Measurements from ENCODE around the gene LPP. TPM values are rescaled to one million over a fixed set of nuclear protein-coding genes. Genes with fewer than 3 reads are reported as not detected.

LPP gene
- polyA plus RNA-seq, 2 donors: 10.5 to 12.9 TPM

DNA sequence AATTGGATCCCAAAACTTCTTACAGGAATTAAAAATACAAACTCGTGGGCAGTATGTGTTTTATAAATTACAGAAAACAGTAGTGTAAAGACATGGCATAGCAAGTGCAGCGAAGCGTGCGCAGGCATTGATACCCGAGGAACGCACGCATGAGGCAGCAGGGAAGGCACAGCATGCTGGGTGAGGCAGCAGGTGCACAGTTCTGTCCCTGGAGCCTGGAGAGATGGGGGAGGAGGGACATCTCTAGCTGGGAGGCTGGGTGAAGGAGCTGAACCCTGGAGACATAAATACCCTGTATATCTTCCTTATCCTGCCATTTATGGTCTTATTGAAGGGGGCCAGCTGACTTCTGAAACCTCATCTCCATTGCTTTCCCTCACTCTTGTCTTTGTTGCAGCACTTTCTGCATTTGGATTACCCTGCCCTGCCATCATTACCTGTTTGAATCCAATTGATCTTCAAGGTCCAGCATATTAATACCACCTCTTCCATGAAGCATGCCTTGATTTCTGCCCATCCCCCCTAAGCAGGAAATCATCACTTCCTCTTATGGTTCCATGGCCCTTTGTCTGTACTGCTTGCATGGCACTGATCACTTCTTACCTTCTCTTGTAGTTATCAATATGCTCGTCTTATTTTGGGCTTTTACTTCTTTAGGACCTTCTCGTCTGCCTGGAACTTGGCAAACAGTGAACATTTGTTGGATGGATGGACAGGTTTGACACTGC, 20.5 kb downstream of the LPP start:
- Histone ChIP-seq H3K27ac (ENCODE audit: low read depth in 2 of 2, low read length in 1 of 2) (no peak overlapping the region), H3K36me3 (ENCODE audit: control insufficient read depth in 2 of 2, insufficient read depth in 2 of 2, low read length in 1 of 2) (peaks cover 3 to 5% of the 10 kb centered on the region in 2 donors), H3K4me1 (ENCODE audit: control insufficient read depth in 2 of 2, insufficient read depth in 2 of 2, low read length in 1 of 2) (peaks cover 0 to 3% of the 10 kb centered on the region in 2 donors), H3K9me3 (ENCODE audit: control insufficient read depth in 2 of 2, insufficient read depth in 1 of 2, low read depth in 1 of 2, low read length in 1 of 2) (no peaks in the 10 kb centered on the region), H3K4me3 (ENCODE audit: low read depth in 1 of 2, low read length in 2 of 2) (no peak overlapping the region), H3K27me3 (ENCODE audit: control insufficient read depth in 1 of 2, insufficient read depth in 2 of 2, low read length in 2 of 2) (no peaks in the 10 kb centered on the region)
- WGBS, 2 donors: 79 to 88% methylated on average over 9 of the region's 9 CpGs

DNA sequence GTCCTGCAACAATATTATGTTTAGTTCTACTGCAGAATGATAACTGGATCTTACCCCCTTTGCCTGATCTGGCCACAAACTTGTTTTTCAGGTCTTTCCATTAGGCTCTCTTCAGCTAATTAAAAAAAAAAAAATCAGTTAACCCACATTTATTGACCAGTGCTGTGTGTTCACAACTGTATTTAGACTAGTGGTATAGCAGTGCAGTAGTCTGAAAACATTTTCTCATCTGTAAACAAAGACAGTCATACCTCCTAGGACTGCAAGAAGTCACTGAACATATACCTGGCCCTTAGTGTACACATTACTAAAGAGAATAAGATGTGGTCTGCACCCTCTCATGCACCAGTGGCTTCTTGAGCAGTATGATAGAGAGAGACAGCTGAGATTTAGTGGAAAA, 22.5 kb downstream of the LPP start:
- peaks cover 0 to 6% of the 10 kb centered on the region in 2 donors for H3K4me1 ChIP-seq (ENCODE audit: control insufficient read depth in 2 of 2, insufficient read depth in 2 of 2, low read length in 1 of 2)
- H3K27me3 ChIP-seq (ENCODE audit: control insufficient read depth in 1 of 2, insufficient read depth in 2 of 2, low read length in 2 of 2): no peaks in the 10 kb centered on the region
- H3K9me3 ChIP-seq (ENCODE audit: control insufficient read depth in 2 of 2, insufficient read depth in 1 of 2, low read depth in 1 of 2, low read length in 1 of 2): no peaks in the 10 kb centered on the region
- no peak overlapping the region for H3K4me3 ChIP-seq (ENCODE audit: low read depth in 1 of 2, low read length in 2 of 2)
- no peak overlapping the region for H3K27ac ChIP-seq (ENCODE audit: low read depth in 2 of 2, low read length in 1 of 2)
- peaks cover 5 to 8% of the 10 kb centered on the region in 2 donors for H3K36me3 ChIP-seq (ENCODE audit: control insufficient read depth in 2 of 2, insufficient read depth in 2 of 2, low read length in 1 of 2)

DNA sequence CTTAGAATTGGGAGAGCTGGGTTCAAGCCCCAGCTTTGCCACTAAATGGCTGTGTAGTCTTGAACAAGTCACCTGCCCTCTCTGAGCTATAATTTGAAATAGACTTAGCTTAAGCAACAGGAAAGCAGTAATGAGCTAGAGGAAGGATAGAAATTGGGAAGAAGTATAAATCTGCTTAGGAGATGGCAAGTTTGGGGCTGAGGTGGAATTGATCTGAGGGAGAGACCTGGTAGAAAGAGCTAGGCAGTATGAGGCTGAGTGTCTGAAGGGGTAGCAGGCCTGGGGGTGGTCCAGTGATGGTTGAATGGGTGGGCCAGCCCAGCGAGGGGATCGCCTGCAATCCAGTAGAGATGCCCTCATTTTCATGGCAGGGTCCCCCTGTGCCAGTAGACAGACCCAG, 22.9 kb downstream of the LPP start:
- H3K9me3 ChIP-seq (ENCODE audit: control insufficient read depth in 2 of 2, insufficient read depth in 1 of 2, low read depth in 1 of 2, low read length in 1 of 2): no peaks in the 10 kb centered on the region
- 96 to 99% methylated on average over 2 of the region's 2 CpGs for whole genome bisulfite sequencing, 2 donors
- no peak overlapping the region for H3K4me3 ChIP-seq (ENCODE audit: low read depth in 1 of 2, low read length in 2 of 2)
- H3K27ac ChIP-seq (ENCODE audit: low read depth in 2 of 2, low read length in 1 of 2): peak overlapping the region in 1 of 2 donors; percentile 52
- peaks cover 0 to 6% of the 10 kb centered on the region in 2 donors for H3K4me1 ChIP-seq (ENCODE audit: control insufficient read depth in 2 of 2, insufficient read depth in 2 of 2, low read length in 1 of 2)
- H3K27me3 ChIP-seq (ENCODE audit: control insufficient read depth in 1 of 2, insufficient read depth in 2 of 2, low read length in 2 of 2): no peaks in the 10 kb centered on the region
- peaks cover 5 to 8% of the 10 kb centered on the region in 2 donors for H3K36me3 ChIP-seq (ENCODE audit: control insufficient read depth in 2 of 2, insufficient read depth in 2 of 2, low read length in 1 of 2)

DNA sequence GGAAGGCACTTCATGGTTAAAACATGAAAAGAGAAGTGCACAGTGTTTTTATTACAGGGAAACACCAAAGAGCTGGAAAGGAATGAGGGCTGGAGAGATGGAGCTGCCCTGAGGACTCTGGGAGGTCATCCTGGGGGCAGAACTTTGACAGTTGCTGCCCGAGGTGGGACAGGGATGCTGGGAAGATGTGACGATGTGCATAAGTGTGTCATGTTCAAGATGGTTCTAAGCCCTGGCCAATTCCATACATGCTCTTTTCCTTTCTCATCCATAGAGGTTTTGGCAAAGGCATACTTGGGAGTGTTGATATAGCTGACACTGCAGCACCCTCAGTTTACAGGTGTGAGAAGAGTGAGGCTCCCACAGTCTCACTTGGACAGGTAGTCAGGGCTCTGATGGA, 23.8 kb downstream of the LPP start:
- Histone ChIP-seq H3K9me3 (ENCODE audit: control insufficient read depth in 2 of 2, insufficient read depth in 1 of 2, low read depth in 1 of 2, low read length in 1 of 2) (no peaks in the 10 kb centered on the region), H3K4me3 (ENCODE audit: low read depth in 1 of 2, low read length in 2 of 2) (no peak overlapping the region), H3K36me3 (ENCODE audit: control insufficient read depth in 2 of 2, insufficient read depth in 2 of 2, low read length in 1 of 2) (peaks cover 5 to 8% of the 10 kb centered on the region in 2 donors), H3K27ac (ENCODE audit: low read depth in 2 of 2, low read length in 1 of 2) (peak overlapping the region in 1 of 2 donors; percentile 69), H3K27me3 (ENCODE audit: control insufficient read depth in 1 of 2, insufficient read depth in 2 of 2, low read length in 2 of 2) (no peaks in the 10 kb centered on the region), H3K4me1 (ENCODE audit: control insufficient read depth in 2 of 2, insufficient read depth in 2 of 2, low read length in 1 of 2) (peaks cover 0 to 6% of the 10 kb centered on the region in 2 donors)
- WGBS, 2 donors: 75 to 80% methylated on average over 2 of the region's 2 CpGs

DNA sequence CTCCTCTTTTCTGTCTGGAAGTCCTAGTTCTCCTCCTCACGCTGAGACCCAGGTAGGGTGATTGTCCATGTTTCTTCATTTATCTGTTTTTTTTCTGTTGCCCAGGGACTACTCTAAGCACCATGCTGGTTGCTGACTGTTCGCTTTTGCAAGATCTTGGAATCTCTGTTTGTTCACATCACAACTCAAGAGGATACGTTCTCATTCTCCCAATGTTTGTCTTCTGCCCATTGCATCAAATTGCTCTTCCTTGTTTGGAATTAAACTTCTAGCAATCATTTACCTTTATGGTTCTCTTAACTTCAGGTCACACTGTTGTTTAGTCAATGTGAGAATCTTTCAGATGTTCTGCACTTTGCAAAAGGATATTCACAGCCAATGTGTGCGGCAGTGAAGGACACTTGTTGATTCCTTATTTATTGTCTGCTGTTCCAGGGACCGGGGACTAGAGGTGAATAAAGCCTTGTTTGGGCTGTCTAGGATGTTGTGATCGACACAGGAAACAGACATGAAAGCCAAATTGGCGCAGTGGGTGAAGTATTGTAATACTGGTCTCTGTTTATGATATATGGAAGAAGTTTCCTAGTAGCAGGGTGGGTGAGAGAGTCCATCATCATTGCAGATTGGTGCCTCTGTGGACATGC, 24.5 kb downstream of the LPP start:
- Histone ChIP-seq H3K27me3 (ENCODE audit: control insufficient read depth in 1 of 2, insufficient read depth in 2 of 2, low read length in 2 of 2) (no peaks in the 10 kb centered on the region), H3K27ac (ENCODE audit: low read depth in 2 of 2, low read length in 1 of 2) (peak overlapping the region; percentile 69 to 72), H3K4me3 (ENCODE audit: low read depth in 1 of 2, low read length in 2 of 2) (no peak overlapping the region), H3K9me3 (ENCODE audit: control insufficient read depth in 2 of 2, insufficient read depth in 1 of 2, low read depth in 1 of 2, low read length in 1 of 2) (no peaks in the 10 kb centered on the region), H3K4me1 (ENCODE audit: control insufficient read depth in 2 of 2, insufficient read depth in 2 of 2, low read length in 1 of 2) (peaks cover 0 to 6% of the 10 kb centered on the region in 2 donors), H3K36me3 (ENCODE audit: control insufficient read depth in 2 of 2, insufficient read depth in 2 of 2, low read length in 1 of 2) (peaks cover 5 to 8% of the 10 kb centered on the region in 2 donors)
- 73 to 78% methylated on average over 7 of the region's 7 CpGs for WGBS, 2 donors

DNA sequence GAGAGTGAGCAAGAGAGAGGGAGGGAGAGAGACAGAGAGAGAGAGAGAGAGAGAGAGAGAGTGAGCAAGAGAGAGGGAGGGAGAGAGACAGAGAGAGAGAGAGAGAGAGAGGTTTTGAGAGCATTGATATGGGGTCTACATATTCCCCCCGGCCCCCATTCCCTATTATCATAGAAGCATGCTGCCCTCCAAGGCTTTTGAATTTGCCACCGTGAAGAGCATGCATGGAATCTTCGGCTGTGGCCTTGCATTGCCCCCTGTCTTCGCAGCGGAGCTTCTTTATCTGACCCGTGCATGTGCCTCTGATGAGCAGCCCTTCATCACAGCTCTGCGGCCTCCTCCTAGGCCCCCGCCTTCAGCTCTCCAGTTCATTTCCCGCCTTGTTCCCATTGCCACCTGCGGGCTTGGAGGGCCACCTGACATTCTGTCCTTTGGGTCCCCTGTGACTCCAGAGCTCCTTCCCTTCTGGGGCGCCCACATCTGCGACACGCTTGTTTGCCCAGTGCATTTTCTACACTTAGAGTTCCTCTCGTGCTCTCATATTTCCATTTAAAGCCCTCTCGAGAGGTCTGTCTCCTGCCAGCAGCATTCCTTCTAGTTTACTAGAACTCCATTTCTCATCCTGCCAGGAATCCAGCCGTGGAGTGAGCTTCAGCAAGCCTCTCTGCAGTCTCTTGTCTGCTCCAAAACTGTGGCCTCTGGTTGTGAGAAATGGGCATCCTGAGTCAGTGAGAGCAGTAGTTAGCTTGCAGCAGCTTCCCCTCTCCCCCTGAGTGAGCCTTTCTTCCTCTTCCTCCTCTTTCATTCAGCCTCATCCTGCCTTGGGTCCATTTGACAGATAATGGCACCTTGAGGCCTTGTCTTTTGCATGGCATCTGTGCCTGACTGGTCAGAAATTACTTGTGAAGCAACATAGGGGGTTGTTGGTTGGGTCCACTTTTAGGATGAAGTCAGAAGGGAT, 25.3 kb downstream of the LPP start:
- H3K4me1 ChIP-seq (ENCODE audit: control insufficient read depth in 2 of 2, insufficient read depth in 2 of 2, low read length in 1 of 2): peaks cover 0 to 6% of the 10 kb centered on the region in 2 donors
- H3K36me3 ChIP-seq (ENCODE audit: control insufficient read depth in 2 of 2, insufficient read depth in 2 of 2, low read length in 1 of 2): peaks cover 5 to 8% of the 10 kb centered on the region in 2 donors
- no peaks in the 10 kb centered on the region for H3K9me3 ChIP-seq (ENCODE audit: control insufficient read depth in 2 of 2, insufficient read depth in 1 of 2, low read depth in 1 of 2, low read length in 1 of 2)
- WGBS, 2 donors: 64 to 78% methylated on average over 16 of the region's 16 CpGs
- peak overlapping the region; percentile 72 to 76 for H3K27ac ChIP-seq (ENCODE audit: low read depth in 2 of 2, low read length in 1 of 2)
- no peaks in the 10 kb centered on the region for H3K27me3 ChIP-seq (ENCODE audit: control insufficient read depth in 1 of 2, insufficient read depth in 2 of 2, low read length in 2 of 2)
- H3K4me3 ChIP-seq (ENCODE audit: low read depth in 1 of 2, low read length in 2 of 2): no peak overlapping the region

DNA sequence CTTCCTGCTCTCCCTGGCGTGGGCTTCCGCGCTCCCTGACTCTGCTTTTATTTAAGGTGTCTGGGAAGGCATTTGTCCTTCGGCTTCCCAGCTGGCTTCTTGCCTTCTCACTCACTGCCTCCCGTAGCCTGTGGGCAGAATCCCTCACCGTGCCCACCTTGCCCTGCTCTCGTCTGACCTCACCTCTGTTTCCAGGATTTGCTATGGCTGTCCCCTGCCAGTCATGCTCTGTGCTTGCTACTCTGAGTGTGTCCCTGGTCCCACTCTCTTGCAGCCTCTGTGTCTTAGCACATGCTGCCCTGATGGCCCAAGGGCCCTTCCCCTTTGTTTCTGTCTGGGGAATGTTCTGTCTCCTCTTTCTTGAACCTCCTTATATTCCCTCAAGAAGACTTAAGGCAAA, 26.2 kb downstream of the LPP start:
- Histone ChIP-seq H3K4me3 (ENCODE audit: low read depth in 1 of 2, low read length in 2 of 2) (no peak overlapping the region), H3K36me3 (ENCODE audit: control insufficient read depth in 2 of 2, insufficient read depth in 2 of 2, low read length in 1 of 2) (peaks cover 5 to 8% of the 10 kb centered on the region in 2 donors), H3K27me3 (ENCODE audit: control insufficient read depth in 1 of 2, insufficient read depth in 2 of 2, low read length in 2 of 2) (no peaks in the 10 kb centered on the region), H3K9me3 (ENCODE audit: control insufficient read depth in 2 of 2, insufficient read depth in 1 of 2, low read depth in 1 of 2, low read length in 1 of 2) (no peaks in the 10 kb centered on the region), H3K4me1 (ENCODE audit: control insufficient read depth in 2 of 2, insufficient read depth in 2 of 2, low read length in 1 of 2) (peaks cover 0 to 6% of the 10 kb centered on the region in 2 donors), H3K27ac (ENCODE audit: low read depth in 2 of 2, low read length in 1 of 2) (peak overlapping the region; percentile 72 to 86)
- 75 to 78% methylated on average over 7 of the region's 7 CpGs for WGBS, 2 donors

DNA sequence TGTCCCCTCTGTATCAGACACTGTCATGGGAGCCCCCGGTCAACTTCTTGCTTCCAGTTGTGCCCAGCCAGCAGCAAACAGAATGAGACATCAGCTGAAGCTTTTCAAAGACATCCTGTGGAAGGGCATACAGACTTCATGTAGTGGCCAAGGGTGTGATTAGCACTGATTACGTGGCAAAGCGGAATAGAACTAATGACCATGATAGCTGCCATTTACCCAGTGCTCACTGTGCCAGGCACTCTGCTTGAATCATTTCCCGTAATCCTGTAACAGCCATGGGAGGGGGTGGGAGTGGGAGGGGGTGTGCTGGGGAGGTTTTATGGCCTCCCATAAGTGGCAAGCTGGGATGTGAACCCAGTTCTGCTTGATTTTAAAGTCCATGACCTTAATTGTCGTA, 29.5 kb downstream of the LPP start:
- peak overlapping the region in 1 of 2 donors; percentile 38 for H3K27ac ChIP-seq (ENCODE audit: low read depth in 2 of 2, low read length in 1 of 2)
- 86 to 93% methylated on average over 5 of the region's 5 CpGs for WGBS, 2 donors

DNA sequence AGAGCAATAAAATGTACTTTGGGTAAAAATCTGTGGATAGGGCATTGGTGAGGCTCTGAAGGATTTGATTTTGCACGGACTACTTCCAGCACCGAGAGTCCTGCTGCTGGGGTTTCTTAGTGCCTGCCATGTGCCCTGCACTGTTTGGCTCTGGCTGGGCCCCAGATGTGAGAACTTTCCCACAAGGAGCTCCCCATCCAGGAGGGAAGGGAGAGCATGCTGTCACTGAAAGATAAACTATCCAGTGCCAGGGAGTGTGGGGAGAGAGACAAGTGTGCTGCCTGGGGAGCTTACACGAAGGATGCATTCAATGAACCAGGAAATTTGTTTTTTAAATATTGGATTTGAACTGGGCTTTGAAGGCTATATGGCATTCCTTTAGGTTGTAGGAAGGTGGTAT, 30.2 kb downstream of the LPP start:
- H3K27ac ChIP-seq (ENCODE audit: low read depth in 2 of 2, low read length in 1 of 2): peak overlapping the region in 1 of 2 donors; percentile 7
- 80 to 84% methylated on average over 3 of the region's 3 CpGs for WGBS, 2 donors
- H3K4me1 ChIP-seq (ENCODE audit: control insufficient read depth in 2 of 2, insufficient read depth in 2 of 2, low read length in 1 of 2): peaks cover 2 to 9% of the 10 kb centered on the region in 2 donors
- H3K4me3 ChIP-seq (ENCODE audit: low read depth in 1 of 2, low read length in 2 of 2): no peak overlapping the region
- H3K36me3 ChIP-seq (ENCODE audit: control insufficient read depth in 2 of 2, insufficient read depth in 2 of 2, low read length in 1 of 2): peaks cover 4 to 7% of the 10 kb centered on the region in 2 donors
- H3K27me3 ChIP-seq (ENCODE audit: control insufficient read depth in 1 of 2, insufficient read depth in 2 of 2, low read length in 2 of 2): no peaks in the 10 kb centered on the region
- H3K9me3 ChIP-seq (ENCODE audit: control insufficient read depth in 2 of 2, insufficient read depth in 1 of 2, low read depth in 1 of 2, low read length in 1 of 2): no peaks in the 10 kb centered on the region

More for the DNA sequence above, 29.5 kb downstream of the LPP start:
- Histone ChIP-seq H3K4me1 (ENCODE audit: control insufficient read depth in 2 of 2, insufficient read depth in 2 of 2, low read length in 1 of 2) (peaks cover 2 to 10% of the 10 kb centered on the region in 2 donors), H3K36me3 (ENCODE audit: control insufficient read depth in 2 of 2, insufficient read depth in 2 of 2, low read length in 1 of 2) (peaks cover 5 to 8% of the 10 kb centered on the region in 2 donors), H3K9me3 (ENCODE audit: control insufficient read depth in 2 of 2, insufficient read depth in 1 of 2, low read depth in 1 of 2, low read length in 1 of 2) (no peaks in the 10 kb centered on the region), H3K4me3 (ENCODE audit: low read depth in 1 of 2, low read length in 2 of 2) (no peak overlapping the region), H3K27me3 (ENCODE audit: control insufficient read depth in 1 of 2, insufficient read depth in 2 of 2, low read length in 2 of 2) (no peaks in the 10 kb centered on the region)
